HG02852 (cell line): ENCODE results near the gene ANKRD65.
"Not testable (repeated sequence)": the region's sequence is repeated elsewhere in the genome, so short reads cannot be mapped to it uniquely, and the experiment has no call there.

Experiments used
- ATAC-seq: cut with Tn5 transposase; IDR thresholded peaks from one replicate; pipeline ENCODE4 v1.9.1; 2021; ENCODE audit warnings: mild to moderate bottlenecking, moderate library complexity; ENCODE audit not compliant: unreplicated experiment

ANKRD65 gene

DNA sequence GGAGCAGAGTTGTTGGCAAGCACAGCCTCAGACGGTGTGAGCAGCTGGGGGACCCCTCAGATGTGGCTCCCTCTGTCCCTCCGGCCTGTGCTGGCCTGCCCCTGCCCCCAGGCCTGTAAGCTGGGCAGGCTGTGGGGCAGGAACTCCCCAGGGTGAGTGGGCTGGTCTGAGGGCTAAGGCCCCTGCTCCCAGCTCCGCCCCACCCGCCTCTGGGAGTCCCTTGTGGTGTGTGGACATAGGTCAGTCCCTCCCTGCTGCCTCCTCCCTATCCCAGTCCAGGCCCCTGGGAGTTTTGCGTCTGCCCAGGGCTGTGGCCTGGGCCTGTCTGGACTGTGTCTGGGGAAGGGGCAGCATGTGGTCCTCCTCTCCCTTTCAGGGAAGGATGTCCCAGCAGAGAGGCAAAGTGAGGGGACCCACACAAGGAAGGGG, 10.8 kb upstream of the ANKRD65 start:
- ATAC-seq, result no peak

DNA sequence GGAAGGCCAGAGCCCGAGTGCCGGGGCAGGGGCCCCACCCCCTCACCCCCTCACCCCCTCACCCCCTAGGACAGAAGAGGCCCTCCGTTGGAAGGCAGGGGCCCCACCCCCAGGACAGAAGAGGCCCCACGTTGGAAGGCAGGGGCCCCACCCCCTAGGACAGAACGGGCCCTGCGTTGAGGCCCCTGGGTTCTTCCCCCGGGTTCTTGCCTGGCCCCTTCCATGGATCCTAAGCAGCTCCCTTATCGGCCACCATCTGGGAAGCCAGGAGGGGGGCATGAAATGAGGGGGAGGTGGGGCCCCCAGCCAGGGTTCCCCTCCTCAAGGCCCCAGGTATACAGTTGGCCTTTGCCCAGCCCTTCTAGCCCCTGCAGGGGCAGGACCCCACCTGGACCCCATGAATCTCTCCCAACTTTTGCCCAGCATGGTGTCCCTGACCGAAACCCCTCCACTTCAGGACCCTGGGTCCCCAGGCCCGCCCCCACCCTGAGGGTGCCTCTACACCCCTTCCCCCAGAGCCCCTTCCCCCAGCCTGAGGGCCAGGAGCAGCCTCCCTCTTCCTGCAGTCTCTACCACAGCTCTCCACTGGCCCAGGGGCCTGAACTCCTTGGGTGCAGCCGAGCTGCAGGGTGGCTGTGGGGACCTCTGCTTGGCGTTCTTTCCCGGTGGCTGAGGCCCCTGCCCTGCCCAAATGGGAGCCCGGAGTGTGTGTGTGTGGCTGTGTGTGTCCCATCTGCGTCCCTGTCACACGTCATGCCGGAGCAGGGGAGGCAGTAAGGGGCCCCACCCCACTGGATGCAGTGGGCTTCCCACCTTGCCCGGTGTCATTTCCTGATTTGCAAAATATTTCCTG, 10.1 kb upstream of the ANKRD65 start:
- ATAC-seq, result no peak

DNA sequence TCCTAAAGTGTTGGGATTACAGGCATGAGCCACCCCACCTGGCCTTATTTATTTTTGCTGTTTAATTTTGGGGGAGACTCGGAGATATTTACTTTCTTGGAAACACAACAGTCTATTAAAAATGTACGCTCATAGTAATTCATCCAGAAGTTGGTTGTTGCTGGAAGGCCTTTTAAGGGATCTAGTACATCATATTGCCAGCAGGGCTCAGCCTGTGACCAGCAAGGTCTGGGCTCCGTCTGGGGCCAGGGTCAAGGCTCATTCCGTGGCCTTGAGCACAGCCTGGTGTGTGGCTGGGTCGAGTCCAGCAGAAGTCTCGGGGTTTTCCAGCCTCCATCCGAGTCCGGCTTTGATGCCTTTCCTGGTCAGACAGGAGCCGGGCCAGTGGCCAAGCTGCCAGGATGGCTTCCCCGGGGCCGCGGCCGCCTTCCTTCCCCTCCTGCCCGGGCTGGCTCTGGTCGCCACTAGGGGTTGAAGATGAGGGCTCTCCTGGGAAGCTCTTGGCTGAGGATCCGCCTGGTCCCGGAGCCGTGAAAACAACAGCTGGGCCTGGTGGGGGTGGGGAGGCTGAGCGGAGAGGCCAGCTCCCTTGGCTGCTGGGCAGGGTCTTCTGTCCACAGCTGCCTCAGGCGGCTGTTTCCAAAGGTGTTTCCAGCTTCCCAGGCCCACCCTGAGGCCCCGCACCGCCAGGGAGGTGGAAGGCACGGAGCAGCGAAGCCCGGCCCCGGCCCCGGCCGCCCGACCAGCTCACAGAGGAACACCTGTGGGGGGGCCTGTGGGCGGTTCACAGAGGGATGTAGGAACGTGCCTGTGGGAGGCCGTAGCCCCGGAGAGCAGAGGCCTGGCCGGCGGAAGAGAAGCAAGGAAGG, 9.3 kb upstream of the ANKRD65 start:
- no peak for ATAC-seq

DNA sequence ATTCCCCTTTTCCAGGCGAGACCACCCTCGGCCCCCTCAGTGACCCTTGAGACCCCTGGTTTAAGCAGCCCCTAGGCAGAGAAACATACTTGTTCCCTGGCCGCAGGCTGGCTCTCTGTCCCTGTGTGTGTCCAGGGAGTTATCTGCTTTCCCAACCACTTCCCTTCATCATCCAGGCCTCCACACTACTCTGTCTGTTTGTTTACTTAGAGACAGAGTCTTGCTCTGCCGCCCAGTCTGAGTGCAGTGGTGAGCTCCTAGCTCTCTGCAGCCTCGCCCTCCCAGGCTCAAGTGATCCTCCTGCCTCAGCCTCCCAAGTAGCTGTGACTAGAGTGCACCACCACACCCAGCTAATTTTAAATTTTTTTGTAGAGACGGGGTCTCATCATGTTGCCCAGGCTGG, 8.6 kb upstream of the ANKRD65 start:
- no peak for ATAC-seq

- not testable (repeated sequence) for ATAC-seq
Measured at GRCh38 chr1:1428967-1429366, 7.9 kb upstream of the ANKRD65 start.

- ATAC-seq, result no peak
Measured at GRCh38 chr1:1428174-1428573, 7.1 kb upstream of the ANKRD65 start.

DNA sequence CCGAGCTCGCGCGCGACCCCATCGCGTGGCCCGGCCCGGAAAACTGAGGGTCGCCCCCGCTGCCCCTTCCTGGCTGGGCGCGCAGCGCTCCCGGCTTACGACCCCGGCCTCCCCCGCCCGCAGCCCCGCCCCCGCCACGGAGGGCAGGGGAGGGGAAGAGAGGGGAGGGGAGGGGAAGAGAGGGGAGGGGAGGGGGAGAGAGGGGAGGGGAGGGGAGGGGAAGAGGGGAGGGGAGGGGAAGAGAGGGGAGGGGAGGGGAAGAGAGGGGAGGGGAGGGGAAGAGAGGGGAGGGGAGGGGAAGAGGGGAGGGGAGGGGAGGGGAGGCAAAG, 6.7 kb upstream of the ANKRD65 start:
- no peak for ATAC-seq

DNA sequence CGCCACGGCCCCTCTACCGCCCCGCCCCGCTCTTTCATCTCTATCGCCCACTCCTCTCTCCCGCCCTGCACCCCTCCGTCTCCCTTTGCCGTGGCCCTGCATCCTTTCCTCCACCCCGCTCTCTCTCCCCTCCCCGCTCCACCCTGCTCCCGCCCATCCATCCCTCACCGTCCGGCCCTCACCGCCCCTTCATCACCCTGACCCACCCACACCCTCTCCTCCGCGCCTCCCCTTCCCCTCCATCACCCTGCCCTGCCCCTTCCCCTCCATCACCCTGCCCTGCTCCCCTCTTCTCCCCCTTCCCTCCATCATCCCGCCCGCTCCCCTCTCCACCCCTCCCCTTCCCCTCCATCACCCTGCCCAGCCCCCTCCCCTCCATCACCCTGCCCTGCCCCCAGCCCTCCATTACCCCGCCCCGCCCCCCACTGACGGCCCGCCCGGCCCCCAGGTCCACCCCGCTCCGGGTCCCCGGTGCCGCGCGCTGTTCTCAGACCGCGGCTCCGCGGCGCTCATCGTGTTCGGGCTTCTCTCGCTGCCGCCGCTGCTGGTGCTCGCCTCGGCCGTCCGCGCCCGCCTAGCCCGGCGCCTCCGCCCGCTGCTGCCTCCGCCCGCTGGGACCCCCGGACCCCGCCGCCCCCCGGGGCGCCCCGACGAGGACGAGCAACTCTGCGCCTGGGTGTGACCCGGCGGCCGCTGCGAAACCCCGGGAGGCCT, 6.2 kb upstream of the ANKRD65 start:
- ATAC-seq, result no peak

DNA sequence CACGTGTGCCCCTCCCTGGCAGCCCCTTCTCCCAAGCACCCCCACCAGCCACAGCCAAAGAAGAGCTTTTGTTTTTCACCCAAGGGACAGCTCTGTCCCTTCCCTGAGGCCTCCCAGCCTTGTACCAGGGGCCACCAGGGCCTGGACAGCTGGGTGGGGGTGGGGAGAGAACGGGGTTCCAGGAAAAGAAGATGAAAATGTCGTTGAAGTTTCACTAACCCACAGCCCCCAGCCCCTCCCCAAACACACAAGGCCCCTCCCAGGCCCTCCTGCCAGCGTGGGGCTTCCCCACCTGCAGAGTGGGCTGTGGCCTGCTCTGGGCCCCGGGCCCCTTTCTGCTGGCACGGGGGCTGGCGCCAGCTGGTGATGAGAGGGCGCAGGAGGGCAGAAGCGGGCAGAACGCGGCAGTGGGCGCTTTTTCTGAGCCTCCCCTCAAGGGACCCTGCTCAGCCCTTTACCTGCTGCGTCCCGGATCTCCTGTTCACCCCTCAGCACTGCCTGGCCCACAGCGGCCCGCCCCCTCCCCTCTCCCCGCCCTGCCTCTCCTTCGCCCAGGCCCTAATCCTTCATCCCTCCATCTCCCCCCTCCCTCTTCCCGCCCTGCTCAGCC, 5.5 kb upstream of the ANKRD65 start:
- ATAC-seq, result no peak

DNA sequence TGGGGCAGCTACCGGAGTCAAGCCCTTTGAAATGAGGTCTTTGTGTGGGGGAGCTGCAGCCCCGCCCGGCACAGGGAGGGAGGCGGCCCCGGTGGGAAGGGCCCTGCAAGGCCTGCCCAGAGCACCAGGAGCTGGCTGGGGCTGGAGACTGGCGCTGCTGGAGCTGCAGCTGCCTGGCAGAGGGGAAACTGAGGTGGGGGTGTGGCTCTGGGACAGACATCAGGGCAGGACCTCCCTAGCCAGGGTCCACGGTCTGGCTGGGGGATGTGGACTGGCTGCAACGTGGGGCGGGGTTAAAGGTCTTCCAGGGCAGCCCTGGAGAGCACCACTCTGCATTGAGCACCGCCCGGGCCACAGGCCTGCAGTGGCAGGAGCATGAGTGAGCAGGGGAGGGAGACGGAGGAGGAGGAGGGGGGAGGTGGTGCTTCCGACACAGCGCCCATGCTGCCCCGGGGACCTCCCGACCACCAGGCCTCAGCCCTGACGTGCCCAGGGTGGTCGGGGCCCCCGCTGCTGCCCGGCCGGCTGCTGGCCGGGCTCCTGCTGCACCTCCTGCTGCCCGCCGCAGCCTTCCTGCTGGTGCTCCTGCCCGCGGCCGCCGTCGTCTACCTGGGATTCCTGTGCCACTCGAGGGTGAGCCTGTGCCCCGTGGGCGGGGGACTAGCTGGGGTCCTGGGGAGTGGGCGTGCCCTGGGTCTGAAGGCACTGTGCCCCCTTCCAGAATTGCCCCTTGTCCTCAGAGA, 4.8 kb upstream of the ANKRD65 start:
- no peak for ATAC-seq

DNA sequence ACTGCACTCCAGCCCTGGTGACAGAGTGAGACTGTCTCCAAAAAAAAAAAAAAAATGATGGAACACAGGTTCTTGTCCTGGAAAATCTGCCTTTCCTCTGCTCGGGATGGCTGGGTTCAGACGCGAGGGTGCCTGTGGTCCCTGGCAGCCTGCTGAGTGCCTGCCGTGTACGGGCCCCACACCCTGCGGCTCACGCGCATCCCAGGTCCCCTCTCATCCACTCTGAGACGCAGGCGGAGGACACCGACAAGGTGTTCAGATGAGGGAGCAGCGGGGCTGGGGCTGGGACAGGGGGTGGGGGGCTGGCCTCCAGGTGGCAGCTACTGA, 4.3 kb upstream of the ANKRD65 start:
- no peak for ATAC-seq

DNA sequence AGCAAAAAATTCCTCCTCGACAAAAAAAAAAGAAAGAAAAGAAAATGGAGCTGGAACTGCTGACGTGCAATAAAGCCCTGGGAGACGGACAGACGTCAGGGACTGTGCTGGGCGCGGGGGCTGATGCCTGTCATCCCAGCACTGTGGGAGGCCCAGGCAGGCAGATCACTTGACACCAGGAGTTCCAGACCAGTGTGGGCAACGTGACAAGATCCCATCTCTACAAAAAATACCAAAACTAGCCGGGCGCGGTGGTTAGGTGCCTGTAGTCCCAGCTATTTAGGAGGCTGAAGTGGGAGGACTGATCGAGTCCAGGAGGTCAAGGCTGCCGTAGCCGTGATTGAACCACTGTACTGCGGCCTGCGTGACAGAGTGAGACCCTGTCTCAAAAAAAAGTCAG, 3.6 kb upstream of the ANKRD65 start:
- no peak for ATAC-seq

DNA sequence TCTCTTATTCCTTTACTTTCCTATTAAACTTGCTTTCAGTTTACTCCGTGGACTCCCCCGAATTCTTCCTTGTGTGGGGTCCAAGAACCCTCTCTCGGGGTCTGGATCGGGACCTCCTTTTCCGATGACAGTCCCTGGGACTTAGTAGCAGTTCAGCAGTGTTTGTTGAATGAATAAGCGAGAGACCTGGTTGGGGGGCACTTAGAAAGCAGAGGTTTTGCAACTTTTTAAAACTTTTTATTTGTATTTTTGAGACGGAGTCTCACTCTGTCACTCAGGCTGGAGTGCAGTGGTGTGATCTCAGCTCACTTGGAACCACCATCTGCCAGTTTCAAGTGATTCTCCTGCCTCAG, 2.1 kb upstream of the ANKRD65 start:
- ATAC-seq, result no peak

GRCh38 chr1:1422465-1423244, 1.6 kb upstream of the ANKRD65 start:
- ATAC-seq, result no peak

GRCh38 chr1:1421907-1422464, 910 bp upstream of the ANKRD65 start:
- ATAC-seq, result no peak

GRCh38 chr1:1420654-1421141, 378 bp downstream of the ANKRD65 start:
- no peak for ATAC-seq

DNA sequence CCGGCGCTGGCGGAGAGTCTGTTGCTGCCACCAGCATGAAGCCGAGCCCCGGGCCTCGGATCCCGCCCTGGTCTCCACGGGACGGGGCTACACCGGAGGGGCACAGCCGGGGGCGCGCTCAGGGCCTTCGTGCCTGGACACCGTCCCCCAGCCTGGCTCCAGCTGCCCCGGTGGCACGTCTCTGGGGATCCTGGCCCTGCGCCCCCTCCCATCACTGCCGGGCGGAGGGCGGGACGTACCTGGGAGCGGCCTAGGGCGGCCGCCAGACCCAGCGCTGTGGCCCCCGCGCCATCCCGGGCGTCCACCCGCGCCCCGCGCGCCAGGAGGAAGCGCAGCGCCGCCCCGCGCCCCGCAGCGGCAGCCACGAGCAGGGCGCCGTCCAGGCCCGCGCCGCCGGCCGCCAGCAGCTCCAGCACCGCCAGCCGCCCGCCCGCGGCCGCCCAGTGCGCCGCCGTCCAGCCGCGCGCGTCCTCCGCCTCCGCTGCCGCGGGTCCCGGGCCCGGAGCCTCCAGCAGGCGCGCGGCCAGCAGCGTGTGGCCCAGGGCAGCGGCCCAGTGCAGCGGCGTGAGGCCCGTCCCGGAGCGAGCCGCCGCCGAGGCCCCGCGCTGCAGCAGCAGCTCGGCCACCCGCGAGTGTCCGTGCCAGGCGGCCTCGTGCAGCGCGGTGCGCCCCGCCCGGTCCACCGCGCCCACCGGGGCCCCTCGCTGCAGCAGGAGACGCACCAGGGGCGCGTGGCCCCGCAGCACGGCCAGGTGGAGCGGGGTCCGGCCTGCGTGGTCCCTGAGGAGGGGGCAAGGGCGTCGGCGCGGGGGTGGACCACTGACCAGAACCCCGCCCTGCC, 1.0 kb downstream of the ANKRD65 start:
- no peak for ATAC-seq

DNA sequence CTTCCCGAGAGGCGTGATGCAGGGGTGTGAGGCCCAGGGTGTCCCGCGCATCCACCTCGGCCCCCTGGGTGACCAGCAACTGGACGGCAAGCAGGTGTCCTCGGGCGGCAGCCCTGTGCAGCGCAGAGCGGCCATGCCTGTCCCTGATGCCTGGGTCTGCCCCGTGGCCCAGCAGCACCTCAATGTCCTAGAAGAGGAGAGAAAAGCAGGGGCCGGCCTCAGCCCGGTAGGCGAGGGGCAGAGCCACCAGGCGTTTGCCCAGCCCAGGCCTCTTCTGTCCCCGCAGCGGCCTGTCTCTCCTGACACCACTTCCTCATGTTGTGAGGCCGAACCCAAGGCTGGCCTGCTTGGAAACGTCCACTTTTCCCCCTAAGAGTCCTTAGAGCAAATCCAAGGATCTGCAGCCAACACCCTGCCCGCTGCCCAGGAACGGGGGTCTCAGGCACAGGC, 1.7 kb downstream of the ANKRD65 start:
- no peak for ATAC-seq
